ENCODE data around the gene SLC17A9. TPM values are rescaled to one million over a fixed set of nuclear protein-coding genes. Genes with fewer than 3 reads are reported as not detected.

Gene SLC17A9
- total and polyA plus RNA-seq, 10 donors, result 18.8 to 95.3 (median 34.2) TPM

DNA sequence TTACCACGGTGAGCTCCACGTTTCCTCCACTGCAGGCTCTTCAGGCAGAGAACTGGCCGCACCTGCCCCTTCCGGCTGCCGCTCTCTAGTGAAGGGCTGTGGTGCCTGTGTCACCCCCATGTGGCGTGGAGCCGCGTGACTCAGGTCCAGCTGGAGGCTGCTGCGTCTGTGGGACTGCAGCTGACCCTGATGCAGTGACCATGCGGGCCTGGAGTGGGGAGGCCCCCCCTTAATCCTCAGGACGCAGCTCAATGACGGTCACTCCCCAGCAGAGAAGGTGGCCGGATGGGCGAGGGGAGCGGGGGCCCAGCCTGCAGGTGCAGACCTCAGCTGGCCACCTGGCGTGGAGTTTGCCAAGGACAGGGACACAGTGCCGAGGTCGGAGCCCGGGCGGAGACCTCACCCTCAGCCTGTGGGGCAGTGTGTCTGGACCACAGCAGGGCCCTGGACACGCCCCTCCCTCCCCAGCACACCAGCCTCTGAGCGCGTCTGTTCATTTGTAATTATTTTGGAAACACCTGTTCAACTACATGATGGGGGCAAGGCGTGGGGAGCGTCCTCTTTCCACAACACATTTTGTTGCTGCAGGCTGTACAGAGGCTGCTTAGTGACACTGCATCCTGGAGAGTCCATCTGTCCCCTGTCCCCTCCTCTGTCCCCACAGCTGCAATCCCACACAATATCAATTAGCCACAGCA, 43.5 kb downstream of the SLC17A9 start:
- WGBS, 5 donors, result 80 to 87% (median 83%) methylated on average over 9 to 25 of the region's 25 CpGs
- Histone ChIP-seq H3K27ac (no peak overlapping the region), H3K36me3 (no peaks in the 10 kb centered on the region), H3K4me3 (no peak overlapping the region), H3K4me1 (no peaks in the 10 kb centered on the region), H3K27me3 (replicated peaks in 1 of 7) (peaks cover 0 to 94% (median 29%) of the 10 kb centered on the region in 7 donors), H3K9me3 (no peaks in the 10 kb centered on the region)
- DNase-seq, result no peak
- TF ChIP-seq, protein P1, sequence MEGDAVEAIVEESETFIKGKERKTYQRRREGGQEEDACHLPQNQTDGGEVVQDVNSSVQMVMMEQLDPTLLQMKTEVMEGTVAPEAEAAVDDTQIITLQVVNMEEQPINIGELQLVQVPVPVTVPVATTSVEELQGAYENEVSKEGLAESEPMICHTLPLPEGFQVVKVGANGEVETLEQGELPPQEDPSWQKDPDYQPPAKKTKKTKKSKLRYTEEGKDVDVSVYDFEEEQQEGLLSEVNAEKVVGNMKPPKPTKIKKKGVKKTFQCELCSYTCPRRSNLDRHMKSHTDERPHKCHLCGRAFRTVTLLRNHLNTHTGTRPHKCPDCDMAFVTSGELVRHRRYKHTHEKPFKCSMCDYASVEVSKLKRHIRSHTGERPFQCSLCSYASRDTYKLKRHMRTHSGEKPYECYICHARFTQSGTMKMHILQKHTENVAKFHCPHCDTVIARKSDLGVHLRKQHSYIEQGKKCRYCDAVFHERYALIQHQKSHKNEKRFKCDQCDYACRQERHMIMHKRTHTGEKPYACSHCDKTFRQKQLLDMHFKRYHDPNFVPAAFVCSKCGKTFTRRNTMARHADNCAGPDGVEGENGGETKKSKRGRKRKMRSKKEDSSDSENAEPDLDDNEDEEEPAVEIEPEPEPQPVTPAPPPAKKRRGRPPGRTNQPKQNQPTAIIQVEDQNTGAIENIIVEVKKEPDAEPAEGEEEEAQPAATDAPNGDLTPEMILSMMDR (IDR thresholded peaks at IDR 0.05 in 8 of 11, conservative IDR thresholded peaks at IDR 0.05 in 3 of 11), result no peak
- TF ChIP-seq POLR2AphosphoS5 (IDR thresholded peaks at IDR 0.05), result no peak
- TF ChIP-seq POLR2A (IDR thresholded peaks at IDR 0.05), result no peak
- intact Hi-C loops (cut with DNase I; ENCODE audit: low total_unique reads), result no loop called here

DNA sequence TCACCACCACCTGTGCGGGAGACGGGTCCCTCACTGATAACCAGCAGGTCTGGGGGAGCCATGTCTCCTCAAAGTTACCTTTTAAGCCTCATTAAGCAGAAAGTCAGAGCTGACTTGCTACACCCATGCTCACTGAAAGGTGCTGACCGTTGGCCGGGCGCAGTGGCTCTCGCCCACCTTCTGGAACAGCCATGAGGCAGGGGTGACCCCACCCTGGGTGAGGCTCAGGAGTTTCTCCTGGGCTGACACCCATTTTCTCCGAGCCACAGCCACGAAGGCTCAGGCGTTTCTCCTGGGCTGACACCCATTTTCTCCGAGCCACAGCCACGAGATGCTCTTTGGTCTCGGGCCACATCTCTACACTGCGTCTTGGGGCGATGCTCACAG, 44.1 kb downstream of the SLC17A9 start:
- H3K27me3 ChIP-seq (replicated peaks in 1 of 7), result peaks cover 0 to 94% (median 32%) of the 10 kb centered on the region in 7 donors
- no peaks in the 10 kb centered on the region for H3K4me1 ChIP-seq
- H3K36me3 ChIP-seq, result no peaks in the 10 kb centered on the region
- intact Hi-C loops (cut with DNase I; ENCODE audit: low total_unique reads), result no loop called here
- TF ChIP-seq POLR2AphosphoS5 (IDR thresholded peaks at IDR 0.05) (no peak), POLR2A (IDR thresholded peaks at IDR 0.05) (no peak)
- TF ChIP-seq, protein P1 (IDR thresholded peaks at IDR 0.05 in 8 of 11, conservative IDR thresholded peaks at IDR 0.05 in 3 of 11), result no peak
- H3K9me3 ChIP-seq, result no peaks in the 10 kb centered on the region
- H3K27ac ChIP-seq, result no peak overlapping the region
- H3K4me3 ChIP-seq, result no peak overlapping the region
- WGBS, 5 donors, result 88 to 93% (median 89%) methylated on average over 13 to 14 of the region's 14 CpGs
- DNase-seq, result no peak

DNA sequence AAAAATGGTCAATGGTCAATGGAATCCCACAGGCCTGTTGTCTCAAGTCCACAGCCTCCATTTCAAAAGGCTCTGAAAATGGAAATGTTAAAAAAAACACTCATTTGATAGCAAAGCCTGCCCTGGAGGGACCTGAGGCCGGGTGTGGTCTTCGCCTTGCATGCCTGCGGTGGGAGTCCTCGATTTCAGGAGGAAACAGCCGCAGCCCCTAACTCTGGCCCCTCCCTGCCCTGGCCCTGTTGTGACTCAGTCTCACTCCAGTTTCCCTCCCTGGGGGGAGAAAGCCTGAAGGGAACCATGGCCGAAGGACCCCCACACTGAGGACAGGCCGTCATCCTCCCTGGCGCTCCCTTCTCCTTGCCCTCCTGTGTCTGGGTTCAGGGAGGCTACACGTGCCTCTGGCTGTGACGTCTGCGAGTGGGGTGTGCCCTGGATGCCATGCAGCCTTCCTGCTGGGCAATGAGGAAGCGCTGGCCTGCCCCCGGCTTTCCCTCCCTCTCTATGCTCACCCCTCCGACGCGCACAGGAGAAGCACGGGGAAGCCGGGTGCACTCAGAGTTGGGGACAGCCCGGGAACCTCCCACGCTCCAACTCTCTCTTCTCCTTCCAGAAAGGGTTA, 45.0 kb downstream of the SLC17A9 start:
- H3K27me3 ChIP-seq (replicated peaks in 1 of 7), result peaks cover 0 to 94% (median 40%) of the 10 kb centered on the region in 7 donors
- 23 to 44% (median 27%) methylated on average over 17 to 20 of the region's 20 CpGs for WGBS, 5 donors
- no peaks in the 10 kb centered on the region for H3K4me1 ChIP-seq
- H3K27ac ChIP-seq, result no peak overlapping the region
- H3K4me3 ChIP-seq, result no peak overlapping the region
- H3K9me3 ChIP-seq, result no peaks in the 10 kb centered on the region
- no peaks in the 10 kb centered on the region for H3K36me3 ChIP-seq
- TF ChIP-seq POLR2AphosphoS5 (IDR thresholded peaks at IDR 0.05) (no peak), POLR2A (IDR thresholded peaks at IDR 0.05) (no peak)
- TF ChIP-seq, protein P1 (IDR thresholded peaks at IDR 0.05 in 8 of 11, conservative IDR thresholded peaks at IDR 0.05 in 3 of 11), result no peak
- DNase-seq, result no peak
- intact Hi-C loops (cut with DNase I; ENCODE audit: low total_unique reads), result no loop called here

DNA sequence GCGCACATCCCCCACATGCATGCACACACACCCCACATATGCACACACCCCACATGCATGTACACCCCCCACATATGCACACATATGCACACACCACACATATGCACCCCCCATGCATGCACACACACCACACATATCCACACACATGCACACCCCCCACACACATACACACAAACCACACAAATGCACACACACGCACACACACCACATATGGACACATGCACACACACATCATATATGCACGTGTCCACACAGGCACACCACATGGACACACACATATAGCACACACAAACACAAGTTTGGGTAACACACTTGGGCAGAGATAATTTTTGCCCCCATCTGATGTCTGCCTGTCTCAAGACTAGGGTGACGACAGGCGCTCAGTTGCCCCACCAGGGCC, 45.9 kb downstream of the SLC17A9 start:
- H3K9me3 ChIP-seq, result no peaks in the 10 kb centered on the region
- no peaks in the 10 kb centered on the region for H3K36me3 ChIP-seq
- intact Hi-C loops (cut with DNase I; ENCODE audit: low total_unique reads), result no loop called here
- H3K4me3 ChIP-seq, result no peak overlapping the region
- H3K4me1 ChIP-seq, result no peaks in the 10 kb centered on the region
- DNase-seq, result no peak
- TF ChIP-seq, protein P1 (IDR thresholded peaks at IDR 0.05 in 8 of 11, conservative IDR thresholded peaks at IDR 0.05 in 3 of 11), result no peak
- TF ChIP-seq POLR2A (IDR thresholded peaks at IDR 0.05) (no peak), POLR2AphosphoS5 (IDR thresholded peaks at IDR 0.05) (no peak)
- H3K27ac ChIP-seq, result no peak overlapping the region
- 76 to 92% (median 79%) methylated on average over 5 of the region's 5 CpGs for WGBS, 5 donors
- H3K27me3 ChIP-seq (replicated peaks in 1 of 7), result peaks cover 0 to 97% (median 50%) of the 10 kb centered on the region in 7 donors

Data from spleen (tissue), 11 donors.